Measurements from ENCODE around the gene ATP11A.

ATP11A gene

GRCh38 chr13:112828756-112829155 lies 138.9 kb downstream of the ATP11A start:
- no peak overlapping the region for H3K27ac ChIP-seq (ENCODE audit: low read length)
- no peaks in the 10 kb centered on the region for H3K27me3 ChIP-seq (ENCODE audit: insufficient read depth, low read length)
- H3K9ac ChIP-seq (ENCODE audit: low read depth, low read length), result no peak overlapping the region
- no peak overlapping the region for H3K4me3 ChIP-seq (ENCODE audit: low read length)
- no peaks in the 10 kb centered on the region for H3K9me3 ChIP-seq (ENCODE audit: insufficient read depth, low read depth, low read length)
- peaks cover 92% of the 10 kb centered on the region for H3K36me3 ChIP-seq (ENCODE audit: insufficient read depth, low read depth, low read length)
- no peaks in the 10 kb centered on the region for H3K4me1 ChIP-seq (ENCODE audit: insufficient read depth, low read length)

DNA sequence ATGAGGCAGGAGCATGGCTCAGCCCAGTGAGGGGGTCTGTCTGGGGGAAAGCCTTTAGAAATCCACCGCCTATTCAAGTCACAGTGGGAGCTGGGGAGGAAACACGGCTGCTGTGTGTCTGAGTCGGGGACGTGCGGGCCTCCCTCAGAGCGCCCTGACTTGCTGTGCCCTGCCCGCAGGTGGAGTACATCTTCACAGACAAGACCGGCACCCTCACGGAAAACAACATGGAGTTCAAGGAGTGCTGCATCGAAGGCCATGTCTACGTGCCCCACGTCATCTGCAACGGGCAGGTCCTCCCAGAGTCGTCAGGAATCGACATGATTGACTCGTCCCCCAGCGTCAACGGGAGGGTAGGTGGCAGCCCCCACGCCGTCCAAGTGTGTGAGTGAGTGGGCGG lies 141.4 kb downstream of the ATP11A start:
- H3K9me3 ChIP-seq (ENCODE audit: insufficient read depth, low read depth, low read length), result no peaks in the 10 kb centered on the region
- H3K36me3 ChIP-seq (ENCODE audit: insufficient read depth, low read depth, low read length), result peaks cover 91% of the 10 kb centered on the region
- H3K4me3 ChIP-seq (ENCODE audit: low read length), result no peak overlapping the region
- no peak overlapping the region for H3K9ac ChIP-seq (ENCODE audit: low read depth, low read length)
- H3K27ac ChIP-seq (ENCODE audit: low read length), result no peak overlapping the region
- H3K27me3 ChIP-seq (ENCODE audit: insufficient read depth, low read length), result no peaks in the 10 kb centered on the region
- H3K4me1 ChIP-seq (ENCODE audit: insufficient read depth, low read length), result no peaks in the 10 kb centered on the region

DNA sequence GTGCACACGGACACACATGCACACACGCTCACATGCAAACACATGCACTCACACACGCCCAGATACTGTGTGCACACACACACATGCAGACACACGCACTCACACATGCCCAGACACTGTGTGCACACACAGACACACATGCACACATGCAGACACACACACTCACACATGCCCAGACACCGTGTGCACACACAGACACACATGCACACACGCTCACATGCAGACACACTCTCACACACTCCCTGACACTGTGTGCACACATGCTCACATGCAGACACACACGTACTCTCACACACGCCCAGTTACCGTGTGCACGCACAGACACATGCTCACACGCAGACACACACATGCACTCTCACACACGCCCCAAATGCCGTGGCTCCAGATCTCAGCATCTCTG lies 142.0 kb downstream of the ATP11A start:
- Histone ChIP-seq H3K4me1 (ENCODE audit: insufficient read depth, low read length) (no peaks in the 10 kb centered on the region), H3K9ac (ENCODE audit: low read depth, low read length) (no peak overlapping the region), H3K9me3 (ENCODE audit: insufficient read depth, low read depth, low read length) (no peaks in the 10 kb centered on the region), H3K27ac (ENCODE audit: low read length) (no peak overlapping the region), H3K27me3 (ENCODE audit: insufficient read depth, low read length) (no peaks in the 10 kb centered on the region), H3K4me3 (ENCODE audit: low read length) (no peak overlapping the region), H3K36me3 (ENCODE audit: insufficient read depth, low read depth, low read length) (peaks cover 91% of the 10 kb centered on the region)

DNA sequence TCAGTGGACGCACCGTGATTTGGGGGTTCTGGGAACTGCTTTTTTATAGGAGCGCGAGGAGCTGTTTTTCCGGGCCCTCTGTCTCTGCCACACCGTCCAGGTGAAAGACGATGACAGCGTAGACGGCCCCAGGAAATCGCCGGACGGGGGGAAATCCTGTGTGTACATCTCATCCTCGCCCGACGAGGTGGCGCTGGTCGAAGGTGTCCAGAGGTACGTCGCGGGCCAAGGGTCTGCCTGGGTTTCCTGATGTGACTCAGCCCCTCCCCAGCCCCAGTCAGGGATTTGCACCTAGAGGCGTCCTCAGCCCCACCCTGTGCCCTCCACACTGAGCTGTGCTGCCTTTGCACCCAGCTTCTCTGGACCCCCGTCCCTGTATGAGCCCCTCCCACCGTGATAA lies 143.0 kb downstream of the ATP11A start:
- no peak overlapping the region for H3K27ac ChIP-seq (ENCODE audit: low read length)
- no peaks in the 10 kb centered on the region for H3K27me3 ChIP-seq (ENCODE audit: insufficient read depth, low read length)
- H3K36me3 ChIP-seq (ENCODE audit: insufficient read depth, low read depth, low read length), result peaks cover 89% of the 10 kb centered on the region
- H3K9me3 ChIP-seq (ENCODE audit: insufficient read depth, low read depth, low read length), result no peaks in the 10 kb centered on the region
- no peak overlapping the region for H3K9ac ChIP-seq (ENCODE audit: low read depth, low read length)
- H3K4me3 ChIP-seq (ENCODE audit: low read length), result no peak overlapping the region
- no peaks in the 10 kb centered on the region for H3K4me1 ChIP-seq (ENCODE audit: insufficient read depth, low read length)

DNA sequence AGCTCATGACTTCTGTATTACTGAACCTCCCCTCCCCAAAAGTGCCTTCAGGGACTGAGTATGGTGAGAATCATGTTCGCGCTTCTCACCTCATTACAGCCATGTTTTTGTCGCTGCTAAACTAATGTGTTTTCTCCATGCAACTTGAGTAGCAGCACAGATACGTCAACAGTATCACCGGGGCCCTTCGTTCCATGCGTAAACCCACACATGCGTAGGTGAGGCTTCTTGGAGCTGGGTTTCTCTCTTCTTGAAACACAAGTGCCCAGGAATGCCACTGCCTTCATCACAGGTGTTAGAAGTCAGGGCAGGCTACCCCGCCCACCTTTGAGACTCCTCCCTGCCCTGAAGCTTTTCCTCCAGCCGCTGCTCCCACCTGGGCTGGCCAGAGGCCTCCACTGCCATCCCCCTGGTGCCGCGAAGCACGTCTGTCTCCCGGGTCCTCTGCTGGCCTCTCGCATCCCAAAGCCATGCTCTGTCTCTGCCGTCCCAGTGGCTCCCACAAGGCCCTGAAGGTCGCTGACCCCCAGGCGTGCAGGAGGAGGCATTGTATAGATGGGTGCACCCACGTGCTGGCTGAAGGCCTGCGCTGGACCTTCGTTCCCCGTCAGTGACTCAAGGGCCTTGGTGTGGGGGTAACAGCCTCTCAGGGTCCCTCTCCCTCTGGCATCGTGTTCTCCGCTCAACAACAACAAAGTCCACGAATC lies 143.9 kb downstream of the ATP11A start:
- Histone ChIP-seq H3K4me3 (ENCODE audit: low read length) (no peak overlapping the region), H3K36me3 (ENCODE audit: insufficient read depth, low read depth, low read length) (peaks cover 93% of the 10 kb centered on the region), H3K27ac (ENCODE audit: low read length) (no peak overlapping the region), H3K27me3 (ENCODE audit: insufficient read depth, low read length) (no peaks in the 10 kb centered on the region), H3K4me1 (ENCODE audit: insufficient read depth, low read length) (no peaks in the 10 kb centered on the region), H3K9me3 (ENCODE audit: insufficient read depth, low read depth, low read length) (no peaks in the 10 kb centered on the region), H3K9ac (ENCODE audit: low read depth, low read length) (no peak overlapping the region)

DNA sequence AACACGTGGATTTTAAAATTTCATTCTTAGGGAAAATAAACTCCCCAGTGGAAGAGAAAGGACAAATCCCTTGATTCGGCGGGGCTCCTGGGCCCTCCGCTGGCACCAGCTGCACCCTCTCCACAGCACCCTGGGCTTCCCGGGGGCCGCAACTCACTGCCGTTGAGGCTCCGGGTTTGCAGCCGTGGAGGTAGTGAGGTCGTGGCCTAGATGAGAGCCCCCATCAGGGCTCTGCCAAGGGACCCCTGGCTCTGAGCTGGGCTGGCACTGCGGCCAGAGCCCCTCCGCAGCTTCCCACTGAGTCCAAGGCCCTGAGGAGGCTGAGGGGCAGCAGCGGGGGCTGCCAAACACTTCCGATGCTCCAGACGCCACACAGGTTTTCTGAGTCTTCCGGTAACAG lies 145.5 kb downstream of the ATP11A start:
- Histone ChIP-seq H3K27ac (ENCODE audit: low read length) (no peak overlapping the region), H3K4me1 (ENCODE audit: insufficient read depth, low read length) (no peaks in the 10 kb centered on the region), H3K9ac (ENCODE audit: low read depth, low read length) (no peak overlapping the region), H3K4me3 (ENCODE audit: low read length) (no peak overlapping the region), H3K27me3 (ENCODE audit: insufficient read depth, low read length) (no peaks in the 10 kb centered on the region), H3K9me3 (ENCODE audit: insufficient read depth, low read depth, low read length) (no peaks in the 10 kb centered on the region), H3K36me3 (ENCODE audit: insufficient read depth, low read depth, low read length) (peaks cover 90% of the 10 kb centered on the region)

DNA sequence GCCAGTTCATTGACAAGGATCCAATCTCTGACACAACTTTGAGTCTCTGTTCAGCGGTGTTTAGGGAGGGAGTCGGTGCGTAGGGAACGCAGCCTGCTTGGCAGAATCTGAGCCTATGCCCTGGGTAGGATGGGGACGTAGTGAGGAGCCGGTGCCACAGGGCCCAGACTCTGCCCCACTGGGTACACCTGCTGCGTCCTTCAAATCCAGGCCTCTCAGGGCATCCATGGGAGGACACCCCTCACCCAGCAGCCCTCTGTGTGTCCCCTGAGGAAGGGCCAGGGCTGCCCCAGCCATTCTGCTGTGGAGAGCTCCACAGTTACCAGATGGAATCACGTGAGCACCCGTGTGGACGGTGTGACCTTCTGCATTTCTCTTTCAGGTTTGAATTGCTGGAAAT lies 146.0 kb downstream of the ATP11A start:
- Histone ChIP-seq H3K9ac (ENCODE audit: low read depth, low read length) (no peak overlapping the region), H3K9me3 (ENCODE audit: insufficient read depth, low read depth, low read length) (no peaks in the 10 kb centered on the region), H3K36me3 (ENCODE audit: insufficient read depth, low read depth, low read length) (peaks cover 86% of the 10 kb centered on the region), H3K27ac (ENCODE audit: low read length) (no peak overlapping the region), H3K4me3 (ENCODE audit: low read length) (no peak overlapping the region), H3K27me3 (ENCODE audit: insufficient read depth, low read length) (no peaks in the 10 kb centered on the region), H3K4me1 (ENCODE audit: insufficient read depth, low read length) (no peaks in the 10 kb centered on the region)

DNA sequence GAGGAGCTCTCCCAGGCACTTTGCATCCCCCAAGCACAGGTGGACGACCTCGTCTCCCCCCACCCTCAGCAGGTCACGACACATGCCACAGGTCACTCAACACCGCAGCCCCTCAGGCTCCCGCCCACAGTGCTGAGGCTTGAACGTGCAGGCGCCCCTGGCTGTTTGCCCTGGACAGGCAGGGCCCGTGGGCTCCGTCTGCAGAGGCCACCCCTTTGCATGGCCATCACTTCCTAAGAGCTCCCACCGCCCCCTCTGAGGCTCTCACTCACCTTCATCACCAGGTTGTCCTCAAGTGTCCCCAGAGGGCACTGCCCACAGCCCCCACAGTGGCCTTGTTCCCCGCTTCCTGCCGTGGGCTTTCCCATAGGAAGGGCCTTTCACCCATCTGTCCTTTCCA lies 147.1 kb downstream of the ATP11A start:
- Histone ChIP-seq H3K27ac (ENCODE audit: low read length) (no peak overlapping the region), H3K36me3 (ENCODE audit: insufficient read depth, low read depth, low read length) (peaks cover 79% of the 10 kb centered on the region), H3K9me3 (ENCODE audit: insufficient read depth, low read depth, low read length) (no peaks in the 10 kb centered on the region), H3K9ac (ENCODE audit: low read depth, low read length) (no peak overlapping the region), H3K4me1 (ENCODE audit: insufficient read depth, low read length) (no peaks in the 10 kb centered on the region), H3K4me3 (ENCODE audit: low read length) (no peak overlapping the region), H3K27me3 (ENCODE audit: insufficient read depth, low read length) (no peaks in the 10 kb centered on the region)

- Histone ChIP-seq H3K9ac (ENCODE audit: low read depth, low read length) (no peak overlapping the region), H3K4me3 (ENCODE audit: low read length) (no peak overlapping the region), H3K9me3 (ENCODE audit: insufficient read depth, low read depth, low read length) (no peaks in the 10 kb centered on the region), H3K27me3 (ENCODE audit: insufficient read depth, low read length) (no peaks in the 10 kb centered on the region), H3K36me3 (ENCODE audit: insufficient read depth, low read depth, low read length) (peaks cover 74% of the 10 kb centered on the region), H3K4me1 (ENCODE audit: insufficient read depth, low read length) (no peaks in the 10 kb centered on the region), H3K27ac (ENCODE audit: low read length) (no peak overlapping the region)
Measured at GRCh38 chr13:112837371-112838037, 147.7 kb downstream of the ATP11A start.

DNA sequence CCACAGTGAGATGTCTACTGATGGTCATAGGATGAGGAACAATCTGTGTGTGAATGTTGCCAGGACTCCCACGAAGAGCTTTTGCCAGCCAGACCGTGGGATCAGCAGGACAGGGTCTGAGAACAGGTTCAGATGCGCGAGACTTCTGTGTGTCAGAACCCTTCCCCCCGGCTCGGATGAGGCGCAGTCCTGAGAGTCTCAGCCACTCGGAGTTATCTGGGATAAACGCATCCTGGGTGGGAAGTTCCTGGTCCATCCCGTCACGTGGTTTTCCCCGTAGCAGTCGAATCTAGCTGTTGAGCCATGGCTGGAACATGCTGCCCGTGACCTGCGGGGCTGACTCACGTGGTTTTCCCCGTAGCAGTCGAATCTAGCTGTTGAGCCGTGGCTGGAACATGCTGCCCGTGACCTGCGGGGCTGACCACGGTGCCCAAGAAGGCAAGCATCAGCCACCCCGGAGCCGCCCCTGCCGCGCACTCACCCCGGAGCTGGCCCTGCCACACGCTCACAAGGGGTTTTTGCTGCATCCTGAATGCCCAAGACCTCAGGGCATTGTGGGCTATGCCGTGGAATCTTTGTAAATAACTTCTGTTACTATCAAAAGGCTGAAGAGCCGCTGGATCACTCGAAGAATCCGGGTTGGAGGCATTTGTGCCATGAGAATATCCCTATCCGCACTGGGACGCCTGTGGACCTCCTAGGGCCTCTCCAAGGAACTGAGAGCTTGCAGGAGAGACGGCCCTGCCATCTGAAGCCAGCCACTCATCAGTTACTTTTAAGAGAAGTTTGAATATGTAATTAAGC lies 148.4 kb downstream of the ATP11A start:
- H3K9ac ChIP-seq (ENCODE audit: low read depth, low read length), result no peak overlapping the region
- H3K36me3 ChIP-seq (ENCODE audit: insufficient read depth, low read depth, low read length), result peaks cover 69% of the 10 kb centered on the region
- no peaks in the 10 kb centered on the region for H3K27me3 ChIP-seq (ENCODE audit: insufficient read depth, low read length)
- H3K4me1 ChIP-seq (ENCODE audit: insufficient read depth, low read length), result no peaks in the 10 kb centered on the region
- H3K9me3 ChIP-seq (ENCODE audit: insufficient read depth, low read depth, low read length), result no peaks in the 10 kb centered on the region
- H3K27ac ChIP-seq (ENCODE audit: low read length), result no peak overlapping the region
- H3K4me3 ChIP-seq (ENCODE audit: low read length), result no peak overlapping the region

DNA sequence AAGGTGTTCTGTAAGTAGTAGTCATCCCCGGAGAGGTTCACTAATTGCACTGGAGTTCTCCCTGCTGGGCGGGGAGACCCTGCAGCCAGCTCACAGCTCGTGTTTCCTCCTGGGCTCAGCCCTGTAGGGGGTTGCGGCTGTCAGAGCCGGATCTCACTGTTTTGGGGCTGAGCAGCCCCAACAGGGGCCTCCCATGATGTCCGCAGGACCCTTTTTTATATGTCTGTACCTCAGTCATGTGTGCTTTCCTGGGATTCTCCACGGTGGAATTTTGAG lies 148.9 kb downstream of the ATP11A start:
- no peak overlapping the region for H3K9ac ChIP-seq (ENCODE audit: low read depth, low read length)
- H3K36me3 ChIP-seq (ENCODE audit: insufficient read depth, low read depth, low read length), result peaks cover 69% of the 10 kb centered on the region
- no peaks in the 10 kb centered on the region for H3K4me1 ChIP-seq (ENCODE audit: insufficient read depth, low read length)
- H3K27ac ChIP-seq (ENCODE audit: low read length), result no peak overlapping the region
- H3K9me3 ChIP-seq (ENCODE audit: insufficient read depth, low read depth, low read length), result no peaks in the 10 kb centered on the region
- no peak overlapping the region for H3K4me3 ChIP-seq (ENCODE audit: low read length)
- H3K27me3 ChIP-seq (ENCODE audit: insufficient read depth, low read length), result no peaks in the 10 kb centered on the region
